WTC11 (cell line): ENCODE results near the gene STXBP2.

Experiments used
- ATF3 ChIP-seq: sonication (generic); formaldehyde crosslinking; conservative IDR thresholded peaks from 2 replicates; pipeline ENCODE4 v1.8.1; 2022; ENCODE audit warnings: mild to moderate bottlenecking, missing genetic modification reagents
- ZNF423 ChIP-seq: fragments of 250-450 bp; sonication (Bioruptor Pico); IDR thresholded peaks from 2 replicates; pipeline ENCODE4 v2.1.2; 2022; ENCODE audit warnings: mild to moderate bottlenecking, moderate library complexity

DNA sequence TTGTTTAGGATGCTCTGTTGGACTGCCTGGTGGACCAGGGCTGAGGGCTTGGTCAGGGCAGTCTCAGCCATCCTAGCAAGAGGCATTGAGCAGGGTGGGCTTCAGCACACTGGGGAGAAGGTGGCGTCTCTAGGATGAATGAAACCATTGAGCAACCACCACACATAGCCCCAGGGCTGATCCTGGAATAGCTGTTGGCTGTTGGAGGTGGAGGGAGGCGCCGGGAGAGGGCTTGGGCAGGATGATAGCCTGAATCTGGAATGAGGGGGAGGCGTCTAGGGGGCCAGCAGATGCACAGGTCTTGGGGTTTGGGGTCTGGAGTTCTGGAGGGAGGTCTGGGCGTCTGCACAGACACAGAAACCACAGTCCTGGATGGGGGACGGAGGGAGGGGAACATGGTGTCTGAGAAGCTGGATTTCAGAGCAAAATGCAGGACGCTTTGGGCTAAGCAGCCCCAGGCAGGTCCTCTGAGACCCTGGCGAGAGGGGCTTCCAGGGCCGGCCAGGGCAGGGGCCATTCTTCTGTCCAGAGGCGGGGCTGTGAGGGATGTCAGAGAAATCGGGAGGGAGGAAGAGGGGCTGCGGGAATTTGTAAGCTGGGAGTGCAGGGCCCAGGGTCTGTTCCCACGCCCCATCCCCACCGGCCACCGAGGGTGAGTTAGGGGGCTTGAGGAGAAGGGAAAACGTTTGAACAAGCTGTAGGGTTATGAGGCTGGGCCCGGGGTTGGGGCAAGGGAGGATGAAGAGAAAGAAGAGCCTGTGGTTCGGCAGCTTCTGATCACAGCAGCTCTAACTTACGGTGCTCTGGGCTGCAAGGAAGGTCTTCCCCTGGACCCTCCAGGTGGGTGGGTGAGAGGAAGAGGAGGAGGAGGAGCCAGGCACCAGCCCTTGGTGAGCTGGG, 48.9 kb downstream of the STXBP2 start:
- no peak for TF ChIP-seq ZNF423 (CRISPR knock-in tag)
- no peak for TF ChIP-seq ATF3 (CRISPR knock-in tag)
